ENCODE data around the gene SELENOK. TPM values are rescaled to one million over a fixed set of nuclear protein-coding genes. Genes with fewer than 3 reads are reported as not detected.
A peak's percentile ranks its signal among the peaks of the same experiment; 100 is the strongest.

The SELENOK gene
- total and polyA plus RNA-seq, 2 of the 13 experiments (the other 11 are each of a cell fraction or from before 2014, with no cell fraction given) = 67.0 to 81.0 TPM

GRCh38 chr3:53890726-53891475 is 758 bp downstream of the SELENOK start (continued):
- TF ChIP-seq HNF1A (IDR thresholded peaks at IDR 0.05; ENCODE audit: low read depth) (no peak), HNF1A (CRISPR knock-in tag; IDR thresholded peaks at IDR 0.05; ENCODE audit: borderline replicate concordance) (no peak), MYPOP (CRISPR knock-in tag; IDR thresholded peaks at IDR 0.05) (0 out of 2 replicates have a peak, but pooled peaks have one; percentile 5), ZFP1 (CRISPR knock-in tag; IDR thresholded peaks at IDR 0.05) (0 out of 2 replicates have a peak, but pooled peaks have one; percentile 7), ZNF281 (CRISPR knock-in tag; IDR thresholded peaks at IDR 0.05; ENCODE audit: borderline replicate concordance) (no peak), ZBTB21 (CRISPR knock-in tag; IDR thresholded peaks at IDR 0.05) (0 out of 2 replicates have a peak, but pooled peaks have one; percentile 50), HOXD1 (CRISPR knock-in tag; IDR thresholded peaks at IDR 0.05) (peak; percentile 13; the same call in 1 of the 2 replicates), ZNF503 (CRISPR knock-in tag; IDR thresholded peaks at IDR 0.05) (no peak), NFE2L2 (IDR thresholded peaks at IDR 0.05; ENCODE audit: low read length) (no peak), GABPA (IDR thresholded peaks at IDR 0.05; ENCODE audit: low read depth, low read length) (no peak), GABPA (CRISPR knock-in tag; IDR thresholded peaks at IDR 0.05; ENCODE audit: low read depth) (0 out of 2 replicates have a peak, but pooled peaks have one; percentile 17), SOX5 (CRISPR knock-in tag; IDR thresholded peaks at IDR 0.05; ENCODE audit: borderline replicate concordance) (no peak), GPBP1L1 (CRISPR knock-in tag; IDR thresholded peaks at IDR 0.05) (no peak), ZNF629 (CRISPR knock-in tag; conservative IDR thresholded peaks at IDR 0.05) (no peak), ELF3 (CRISPR knock-in tag; IDR thresholded peaks at IDR 0.05) (no peak), NR2F1 (CRISPR knock-in tag; IDR thresholded peaks at IDR 0.05) (no peak), SPEN (CRISPR knock-in tag; IDR thresholded peaks at IDR 0.05; ENCODE audit: low read depth) (no peak), ARNT2 (CRISPR knock-in tag; IDR thresholded peaks at IDR 0.05; ENCODE audit: low read depth) (no peak), TMF1 (CRISPR knock-in tag; IDR thresholded peaks at IDR 0.05; ENCODE audit: low read depth) (0 out of 2 replicates have a peak, but pooled peaks have one; percentile 4)
